ENCODE measurements around the gene KAZN. TPM values are rescaled to one million over a fixed set of nuclear protein-coding genes. Genes with fewer than 3 reads are reported as not detected.
A peak's percentile ranks its signal among the peaks of the same experiment; 100 is the strongest.

The KAZN gene
- total and polyA plus RNA-seq, 2 donors from 2014 or later = 17.4 to 60.8 TPM

DNA sequence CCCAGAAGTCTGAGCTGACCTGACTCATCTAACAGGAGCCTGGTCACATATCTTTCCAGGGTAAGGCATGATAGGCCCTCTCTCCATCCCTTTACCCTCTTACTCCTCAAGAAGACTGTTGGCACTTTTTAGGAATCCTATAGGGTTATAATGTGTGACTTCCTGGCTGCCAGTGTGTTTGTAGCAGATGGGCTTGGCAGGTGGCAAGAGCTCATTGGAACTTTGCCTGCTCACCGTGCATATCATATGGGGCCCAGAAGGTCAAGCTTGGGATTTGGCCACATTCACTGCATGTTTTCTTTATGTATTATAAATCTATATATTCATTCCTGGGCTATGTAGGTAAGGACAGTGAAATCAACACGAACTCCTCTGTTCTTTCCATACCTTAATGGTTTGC is 5.2 kb downstream of the KAZN start:
- intact Hi-C loops (cut with DNase I) = no loop called here
- H3K4me1 ChIP-seq (ENCODE audit: control insufficient read depth in 2 of 3, insufficient read depth in 2 of 3, low read depth in 1 of 3, low read length in 3 of 3) = peaks cover 0 to 7% (median 3%) of the 10 kb centered on the region in 3 donors

GRCh38 chr1:14604414-14604813 is 5.9 kb downstream of the KAZN start:
- H3K9me3 ChIP-seq (ENCODE audit: control insufficient read depth in 2 of 3, insufficient read depth in 1 of 3, low read length in 3 of 3) = no peaks in the 10 kb centered on the region
- no peak overlapping the region for H3K9ac ChIP-seq (ENCODE audit: low read length in 3 of 3)
- no peaks in the 10 kb centered on the region for H3K36me3 ChIP-seq (ENCODE audit: control insufficient read depth in 2 of 3, insufficient read depth in 3 of 3, low read length in 3 of 3)
- peaks cover 0 to 7% (median 3%) of the 10 kb centered on the region in 3 donors for H3K4me1 ChIP-seq (ENCODE audit: control insufficient read depth in 2 of 3, insufficient read depth in 2 of 3, low read depth in 1 of 3, low read length in 3 of 3)
- no peaks in the 10 kb centered on the region for H3K27me3 ChIP-seq (ENCODE audit: control insufficient read depth, insufficient read depth, low read length)
- H3K27ac ChIP-seq (ENCODE audit: low read depth in 2 of 2, low read length in 2 of 2) = no peak overlapping the region
- H3K4me3 ChIP-seq (ENCODE audit: low read length in 3 of 3) = no peak overlapping the region
- FAIRE-seq = no peak
- intact Hi-C loops (cut with DNase I) = no loop called here
- TF ChIP-seq CTCF (IDR thresholded peaks at IDR 0.05; ENCODE audit: borderline replicate concordance, extremely low read depth, insufficient read depth) = no peak
- DNase-seq = no peak

More for the DNA sequence above, 5.2 kb downstream of the KAZN start:
- Histone ChIP-seq H3K27ac (ENCODE audit: low read depth in 2 of 2, low read length in 2 of 2) (no peak overlapping the region), H3K9ac (ENCODE audit: low read length in 3 of 3) (no peak overlapping the region), H3K27me3 (ENCODE audit: control insufficient read depth, insufficient read depth, low read length) (no peaks in the 10 kb centered on the region), H3K9me3 (ENCODE audit: control insufficient read depth in 2 of 3, insufficient read depth in 1 of 3, low read length in 3 of 3) (no peaks in the 10 kb centered on the region), H3K36me3 (ENCODE audit: control insufficient read depth in 2 of 3, insufficient read depth in 3 of 3, low read length in 3 of 3) (no peaks in the 10 kb centered on the region), H3K4me3 (ENCODE audit: low read length in 3 of 3) (no peak overlapping the region)
- DNase-seq (no peak), FAIRE-seq (no peak)
- TF ChIP-seq CTCF (IDR thresholded peaks at IDR 0.05; ENCODE audit: borderline replicate concordance, extremely low read depth, insufficient read depth) = no peak

GRCh38 chr1:14605945-14606344 is 7.5 kb downstream of the KAZN start:
- Histone ChIP-seq H3K9me3 (ENCODE audit: control insufficient read depth in 2 of 3, insufficient read depth in 1 of 3, low read length in 3 of 3) (no peaks in the 10 kb centered on the region), H3K27ac (ENCODE audit: low read depth in 2 of 2, low read length in 2 of 2) (no peak overlapping the region), H3K4me1 (ENCODE audit: control insufficient read depth in 2 of 3, insufficient read depth in 2 of 3, low read depth in 1 of 3, low read length in 3 of 3) (peaks cover 0 to 7% (median 3%) of the 10 kb centered on the region in 3 donors), H3K27me3 (ENCODE audit: control insufficient read depth, insufficient read depth, low read length) (no peaks in the 10 kb centered on the region), H3K9ac (ENCODE audit: low read length in 3 of 3) (no peak overlapping the region), H3K36me3 (ENCODE audit: control insufficient read depth in 2 of 3, insufficient read depth in 3 of 3, low read length in 3 of 3) (no peaks in the 10 kb centered on the region), H3K4me3 (ENCODE audit: low read length in 3 of 3) (no peak overlapping the region)
- FAIRE-seq = no peak
- no peak for TF ChIP-seq CTCF (IDR thresholded peaks at IDR 0.05; ENCODE audit: borderline replicate concordance, extremely low read depth, insufficient read depth)
- intact Hi-C loops (cut with DNase I) = no loop called here
- no peak for DNase-seq

GRCh38 chr1:14606632-14607031 is 8.1 kb downstream of the KAZN start:
- Histone ChIP-seq H3K27me3 (ENCODE audit: control insufficient read depth, insufficient read depth, low read length) (no peaks in the 10 kb centered on the region), H3K4me1 (ENCODE audit: control insufficient read depth in 2 of 3, insufficient read depth in 2 of 3, low read depth in 1 of 3, low read length in 3 of 3) (peaks cover 0 to 7% (median 3%) of the 10 kb centered on the region in 3 donors), H3K9ac (ENCODE audit: low read length in 3 of 3) (no peak overlapping the region), H3K36me3 (ENCODE audit: control insufficient read depth in 2 of 3, insufficient read depth in 3 of 3, low read length in 3 of 3) (no peaks in the 10 kb centered on the region), H3K4me3 (ENCODE audit: low read length in 3 of 3) (no peak overlapping the region), H3K9me3 (ENCODE audit: control insufficient read depth in 2 of 3, insufficient read depth in 1 of 3, low read length in 3 of 3) (no peaks in the 10 kb centered on the region), H3K27ac (ENCODE audit: low read depth in 2 of 2, low read length in 2 of 2) (no peak overlapping the region)
- intact Hi-C loops (cut with DNase I) = no loop called here
- no peak for FAIRE-seq
- no peak for TF ChIP-seq CTCF (IDR thresholded peaks at IDR 0.05; ENCODE audit: borderline replicate concordance, extremely low read depth, insufficient read depth)
- peak in 1 of 5 donors; percentile 47 for DNase-seq

Measured in kidney (tissue), 14 donors.